ENCODE data around the gene DYTN. TPM values are rescaled to one million over a fixed set of nuclear protein-coding genes. Genes with fewer than 3 reads are reported as not detected.

DYTN gene
- polyA plus RNA-seq, 1 of the 3 experiments (the other 2 are of a cell fraction): not detected

DNA sequence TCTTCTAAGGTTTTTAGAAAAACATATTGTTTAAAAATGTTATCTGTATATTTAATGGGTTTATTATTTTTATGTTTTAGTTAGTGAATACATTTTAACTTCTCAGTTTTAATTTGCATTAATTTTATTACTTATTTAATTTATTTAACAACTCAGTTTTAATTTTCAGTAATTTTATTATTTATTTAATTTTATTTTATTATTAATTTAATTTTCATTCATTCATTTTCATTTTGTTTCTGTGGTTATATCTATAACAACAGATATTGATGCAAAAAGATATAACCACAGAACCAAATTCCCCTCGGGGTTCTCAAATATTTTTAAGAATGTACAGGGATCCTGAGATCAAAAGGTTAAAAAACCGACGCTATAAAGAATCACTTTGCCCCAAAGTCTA lies 52.9 kb downstream of the DYTN start:
- H3K36me3 ChIP-seq (replicated peaks in 1 of 2; ENCODE audit: control insufficient read depth in 1 of 2, insufficient read depth in 2 of 2, low read length in 1 of 2): no peaks in the 10 kb centered on the region
- 52% methylated on average over 3 of the region's 3 CpGs for WGBS (ENCODE audit: low lambda C conversion rate)
- POLR2A ChIA-PET: no interaction called here
- H3K9ac ChIP-seq: no peak overlapping the region
- TF ChIP-seq SIN3A (IDR thresholded peaks at IDR 0.05; ENCODE audit: borderline replicate concordance, low read depth, low read length): no peak
- no peak for TF ChIP-seq FOSL2 (IDR thresholded peaks at IDR 0.05; ENCODE audit: borderline replicate concordance, low read depth)
- no peak for TF ChIP-seq JUND (IDR thresholded peaks at IDR 0.05)
- TF ChIP-seq, protein P1, sequence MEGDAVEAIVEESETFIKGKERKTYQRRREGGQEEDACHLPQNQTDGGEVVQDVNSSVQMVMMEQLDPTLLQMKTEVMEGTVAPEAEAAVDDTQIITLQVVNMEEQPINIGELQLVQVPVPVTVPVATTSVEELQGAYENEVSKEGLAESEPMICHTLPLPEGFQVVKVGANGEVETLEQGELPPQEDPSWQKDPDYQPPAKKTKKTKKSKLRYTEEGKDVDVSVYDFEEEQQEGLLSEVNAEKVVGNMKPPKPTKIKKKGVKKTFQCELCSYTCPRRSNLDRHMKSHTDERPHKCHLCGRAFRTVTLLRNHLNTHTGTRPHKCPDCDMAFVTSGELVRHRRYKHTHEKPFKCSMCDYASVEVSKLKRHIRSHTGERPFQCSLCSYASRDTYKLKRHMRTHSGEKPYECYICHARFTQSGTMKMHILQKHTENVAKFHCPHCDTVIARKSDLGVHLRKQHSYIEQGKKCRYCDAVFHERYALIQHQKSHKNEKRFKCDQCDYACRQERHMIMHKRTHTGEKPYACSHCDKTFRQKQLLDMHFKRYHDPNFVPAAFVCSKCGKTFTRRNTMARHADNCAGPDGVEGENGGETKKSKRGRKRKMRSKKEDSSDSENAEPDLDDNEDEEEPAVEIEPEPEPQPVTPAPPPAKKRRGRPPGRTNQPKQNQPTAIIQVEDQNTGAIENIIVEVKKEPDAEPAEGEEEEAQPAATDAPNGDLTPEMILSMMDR (IDR thresholded peaks at IDR 0.05): no peak
- no peak for TF ChIP-seq TAF1 (IDR thresholded peaks at IDR 0.05; ENCODE audit: borderline replicate concordance, low read depth, low read length)
- no peak for TF ChIP-seq ELF1 (IDR thresholded peaks at IDR 0.05)
- TF ChIP-seq RAD21 (IDR thresholded peaks at IDR 0.05; ENCODE audit: low read length): no peak
- TF ChIP-seq NFIC (IDR thresholded peaks at IDR 0.05; ENCODE audit: borderline replicate concordance): no peak
- TF ChIP-seq, protein P2, sequence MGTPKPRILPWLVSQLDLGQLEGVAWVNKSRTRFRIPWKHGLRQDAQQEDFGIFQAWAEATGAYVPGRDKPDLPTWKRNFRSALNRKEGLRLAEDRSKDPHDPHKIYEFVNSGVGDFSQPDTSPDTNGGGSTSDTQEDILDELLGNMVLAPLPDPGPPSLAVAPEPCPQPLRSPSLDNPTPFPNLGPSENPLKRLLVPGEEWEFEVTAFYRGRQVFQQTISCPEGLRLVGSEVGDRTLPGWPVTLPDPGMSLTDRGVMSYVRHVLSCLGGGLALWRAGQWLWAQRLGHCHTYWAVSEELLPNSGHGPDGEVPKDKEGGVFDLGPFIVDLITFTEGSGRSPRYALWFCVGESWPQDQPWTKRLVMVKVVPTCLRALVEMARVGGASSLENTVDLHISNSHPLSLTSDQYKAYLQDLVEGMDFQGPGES (IDR thresholded peaks at IDR 0.05; ENCODE audit: low read depth, low read length): no peak
- TF ChIP-seq, protein P3, sequence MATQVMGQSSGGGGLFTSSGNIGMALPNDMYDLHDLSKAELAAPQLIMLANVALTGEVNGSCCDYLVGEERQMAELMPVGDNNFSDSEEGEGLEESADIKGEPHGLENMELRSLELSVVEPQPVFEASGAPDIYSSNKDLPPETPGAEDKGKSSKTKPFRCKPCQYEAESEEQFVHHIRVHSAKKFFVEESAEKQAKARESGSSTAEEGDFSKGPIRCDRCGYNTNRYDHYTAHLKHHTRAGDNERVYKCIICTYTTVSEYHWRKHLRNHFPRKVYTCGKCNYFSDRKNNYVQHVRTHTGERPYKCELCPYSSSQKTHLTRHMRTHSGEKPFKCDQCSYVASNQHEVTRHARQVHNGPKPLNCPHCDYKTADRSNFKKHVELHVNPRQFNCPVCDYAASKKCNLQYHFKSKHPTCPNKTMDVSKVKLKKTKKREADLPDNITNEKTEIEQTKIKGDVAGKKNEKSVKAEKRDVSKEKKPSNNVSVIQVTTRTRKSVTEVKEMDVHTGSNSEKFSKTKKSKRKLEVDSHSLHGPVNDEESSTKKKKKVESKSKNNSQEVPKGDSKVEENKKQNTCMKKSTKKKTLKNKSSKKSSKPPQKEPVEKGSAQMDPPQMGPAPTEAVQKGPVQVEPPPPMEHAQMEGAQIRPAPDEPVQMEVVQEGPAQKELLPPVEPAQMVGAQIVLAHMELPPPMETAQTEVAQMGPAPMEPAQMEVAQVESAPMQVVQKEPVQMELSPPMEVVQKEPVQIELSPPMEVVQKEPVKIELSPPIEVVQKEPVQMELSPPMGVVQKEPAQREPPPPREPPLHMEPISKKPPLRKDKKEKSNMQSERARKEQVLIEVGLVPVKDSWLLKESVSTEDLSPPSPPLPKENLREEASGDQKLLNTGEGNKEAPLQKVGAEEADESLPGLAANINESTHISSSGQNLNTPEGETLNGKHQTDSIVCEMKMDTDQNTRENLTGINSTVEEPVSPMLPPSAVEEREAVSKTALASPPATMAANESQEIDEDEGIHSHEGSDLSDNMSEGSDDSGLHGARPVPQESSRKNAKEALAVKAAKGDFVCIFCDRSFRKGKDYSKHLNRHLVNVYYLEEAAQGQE (IDR thresholded peaks at IDR 0.05; ENCODE audit: low read depth, low read length): no peak
- TF ChIP-seq MXI1 (IDR thresholded peaks at IDR 0.05; ENCODE audit: low read depth, low read length): no peak
- no peak overlapping the region for H2AFZ ChIP-seq (ENCODE audit: low read depth)
- no peak overlapping the region for H3K4me3 ChIP-seq (ENCODE audit: low read depth in 2 of 2, low read length in 1 of 2)
- no peaks in the 10 kb centered on the region for H3K9me2 ChIP-seq
- H4K20me1 ChIP-seq (ENCODE audit: insufficient read depth): no peaks in the 10 kb centered on the region
- H3K79me2 ChIP-seq (ENCODE audit: insufficient read depth): no peaks in the 10 kb centered on the region
- CTCF ChIA-PET: no interaction called here
- DNase-seq: no peak
- H3K4me2 ChIP-seq: no peak overlapping the region
- H3K4me1 ChIP-seq (ENCODE audit: control insufficient read depth in 1 of 2, insufficient read depth in 2 of 2, low read depth in 1 of 2, low read length in 1 of 2): no peaks in the 10 kb centered on the region
- no peaks in the 10 kb centered on the region for H3F3A ChIP-seq (replicated peaks; ENCODE audit: insufficient read depth)
- no peak overlapping the region for H3K27ac ChIP-seq (ENCODE audit: low read depth in 2 of 2, low read length in 1 of 2)
- no peaks in the 10 kb centered on the region for H3K27me3 ChIP-seq (ENCODE audit: insufficient read depth)
- no peaks in the 10 kb centered on the region for H3K9me3 ChIP-seq

DNA sequence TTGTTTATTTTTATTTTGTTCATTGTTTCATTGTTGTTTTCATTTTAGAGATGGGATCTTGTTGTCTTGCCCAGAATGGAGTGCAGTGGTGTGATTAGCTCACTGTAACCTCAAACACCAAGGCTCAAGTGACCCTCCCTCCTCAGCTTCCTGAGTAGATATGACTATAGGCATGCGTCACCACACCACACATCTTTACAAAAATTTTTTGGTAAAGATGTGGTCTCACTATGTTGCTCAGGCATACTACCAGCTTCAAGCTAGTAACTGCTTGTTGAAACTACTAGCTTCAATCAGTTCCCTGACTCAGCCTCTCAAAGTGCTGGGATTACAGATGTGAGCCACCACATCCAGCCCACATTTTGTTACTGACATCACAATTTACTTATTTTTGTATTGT lies 61.1 kb downstream of the DYTN start:
- H3K9me3 ChIP-seq: no peaks in the 10 kb centered on the region
- ChIA-PET POLR2A (no interaction called here), CTCF (interaction anchor here (1.4 kb wide), 1 partner anchor 10 kb away, joined by 3 read pairs; no protein-coding TSS in a partner anchor)
- no peaks in the 10 kb centered on the region for H3K36me3 ChIP-seq (replicated peaks in 1 of 2; ENCODE audit: control insufficient read depth in 1 of 2, insufficient read depth in 2 of 2, low read length in 1 of 2)
- H3K9me2 ChIP-seq: no peaks in the 10 kb centered on the region
- H3K4me2 ChIP-seq: no peak overlapping the region
- 75% methylated on average over 1 of the region's 1 CpG for WGBS (ENCODE audit: low lambda C conversion rate)
- H4K20me1 ChIP-seq (ENCODE audit: insufficient read depth): no peaks in the 10 kb centered on the region
- no peak for DNase-seq
- H3K27ac ChIP-seq (ENCODE audit: low read depth in 2 of 2, low read length in 1 of 2): no peak overlapping the region
- no peaks in the 10 kb centered on the region for H3K27me3 ChIP-seq (ENCODE audit: insufficient read depth)
- H2AFZ ChIP-seq (ENCODE audit: low read depth): no peak overlapping the region
- no peaks in the 10 kb centered on the region for H3K79me2 ChIP-seq (ENCODE audit: insufficient read depth)
- no peak overlapping the region for H3K9ac ChIP-seq
- no peaks in the 10 kb centered on the region for H3F3A ChIP-seq (replicated peaks; ENCODE audit: insufficient read depth)
- no peak overlapping the region for H3K4me3 ChIP-seq (ENCODE audit: low read depth in 2 of 2, low read length in 1 of 2)
- no peaks in the 10 kb centered on the region for H3K4me1 ChIP-seq (ENCODE audit: control insufficient read depth in 1 of 2, insufficient read depth in 2 of 2, low read depth in 1 of 2, low read length in 1 of 2)
- TF ChIP-seq SIN3A (IDR thresholded peaks at IDR 0.05; ENCODE audit: borderline replicate concordance, low read depth, low read length) (no peak), TEAD4 (IDR thresholded peaks at IDR 0.05; ENCODE audit: borderline replicate concordance, insufficient read depth) (no peak), TAF1 (IDR thresholded peaks at IDR 0.05; ENCODE audit: borderline replicate concordance, low read depth, low read length) (no peak), MEF2A (IDR thresholded peaks at IDR 0.05; ENCODE audit: borderline replicate concordance, low read depth) (no peak)
- TF ChIP-seq, protein P4, sequence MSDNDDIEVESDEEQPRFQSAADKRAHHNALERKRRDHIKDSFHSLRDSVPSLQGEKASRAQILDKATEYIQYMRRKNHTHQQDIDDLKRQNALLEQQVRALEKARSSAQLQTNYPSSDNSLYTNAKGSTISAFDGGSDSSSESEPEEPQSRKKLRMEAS (IDR thresholded peaks at IDR 0.05; ENCODE audit: low read depth): no peak
- TF ChIP-seq, protein P3 (IDR thresholded peaks at IDR 0.05; ENCODE audit: low read depth, low read length): no peak
- TF ChIP-seq, protein P5, sequence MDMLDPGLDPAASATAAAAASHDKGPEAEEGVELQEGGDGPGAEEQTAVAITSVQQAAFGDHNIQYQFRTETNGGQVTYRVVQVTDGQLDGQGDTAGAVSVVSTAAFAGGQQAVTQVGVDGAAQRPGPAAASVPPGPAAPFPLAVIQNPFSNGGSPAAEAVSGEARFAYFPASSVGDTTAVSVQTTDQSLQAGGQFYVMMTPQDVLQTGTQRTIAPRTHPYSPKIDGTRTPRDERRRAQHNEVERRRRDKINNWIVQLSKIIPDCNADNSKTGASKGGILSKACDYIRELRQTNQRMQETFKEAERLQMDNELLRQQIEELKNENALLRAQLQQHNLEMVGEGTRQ (IDR thresholded peaks at IDR 0.05; ENCODE audit: borderline replicate concordance, low read depth, low read length): no peak
